ENCODE measurements around the gene GBGT1. TPM values are rescaled to one million over a fixed set of nuclear protein-coding genes. Genes with fewer than 3 reads are reported as not detected.
A peak's percentile ranks its signal among the peaks of the same experiment; 100 is the strongest.

The GBGT1 gene
- total RNA-seq, 1 experiment from 2014 or later: 1.8 TPM

- intact Hi-C loops (cut with micrococcal nuclease; ENCODE audit: unreplicated experiment): no loop called here
- BruUV-seq (replicated peaks): no TSS peak
- 0 out of 4 replicates have a peak, but pooled peaks of 1 of the 2 experiments have one; percentile 12 for TF ChIP-seq REST (IDR thresholded peaks at IDR 0.05; ENCODE audit: insufficient read depth in 1 of 2, low read depth in 2 of 2, low read length in 1 of 2)
- no peak for TF ChIP-seq POLR2AphosphoS5 (IDR thresholded peaks at IDR 0.05; ENCODE audit: low read depth, low read length)
- CTCF ChIA-PET: interaction anchor here (4.0 kb wide), 1 partner anchor 9 kb away, joined by 20 read pairs; no protein-coding TSS in a partner anchor
- ATAC-seq (peak; percentile 70), DNase-seq (ENCODE audit: low read depth, low spot score) (peak; percentile 73)
- Histone ChIP-seq H3K27me3 (ENCODE audit: control insufficient read depth, insufficient read depth, low read length) (no peaks in the 10 kb centered on the region), H3K4me1 (ENCODE audit: control insufficient read depth, insufficient read depth, low read length) (peaks cover 66% of the 10 kb centered on the region), H3K27ac (ENCODE audit: low read length) (peak overlapping the region; percentile 83), H3K9me3 (ENCODE audit: control insufficient read depth, insufficient read depth, low read depth, low read length) (no peaks in the 10 kb centered on the region), H3K4me3 (ENCODE audit: low read depth in 2 of 2, low read length in 2 of 2) (no peak overlapping the region), H3K36me3 (ENCODE audit: control insufficient read depth, insufficient read depth, low read length) (no peaks in the 10 kb centered on the region)
- in situ Hi-C loops (cut with HindIII; ENCODE audit: low pct_unique_long_range_greater_than_20kb, low sequenced_read_pairs): no loop called here
- POLR2A ChIA-PET: no interaction called here
Observed at GRCh38 chr9:133135146-133135745, 28.5 kb downstream of the GBGT1 start.

- peak overlapping the region in 1 of 2 experiments; percentile 13; a peak in 2 of 4 replicates for H3K4me3 ChIP-seq (ENCODE audit: low read depth in 2 of 2, low read length in 2 of 2)
- no TSS peak for BruUV-seq (replicated peaks)
- intact Hi-C loops (cut with micrococcal nuclease; ENCODE audit: unreplicated experiment): no loop called here
- no peak for TF ChIP-seq REST (IDR thresholded peaks at IDR 0.05; ENCODE audit: insufficient read depth in 1 of 2, low read depth in 2 of 2, low read length in 1 of 2)
- no peak for TF ChIP-seq SIN3A (IDR thresholded peaks at IDR 0.05; ENCODE audit: borderline replicate concordance, insufficient read depth, low read depth, low read length)
- no peak for TF ChIP-seq POLR2AphosphoS5 (IDR thresholded peaks at IDR 0.05; ENCODE audit: low read depth, low read length)
- TF ChIP-seq TCF7L2 (IDR thresholded peaks at IDR 0.05; ENCODE audit: low read depth, low read length): no peak
- no peak for TF ChIP-seq CTCF (IDR thresholded peaks at IDR 0.05)
- no peak; the same call in 1 of the 2 replicates for ATAC-seq
- no peaks in the 10 kb centered on the region for H3K36me3 ChIP-seq (ENCODE audit: control insufficient read depth, insufficient read depth, low read length)
- H3K9me3 ChIP-seq (ENCODE audit: control insufficient read depth, insufficient read depth, low read depth, low read length): no peaks in the 10 kb centered on the region
- H3K4me1 ChIP-seq (ENCODE audit: control insufficient read depth, insufficient read depth, low read length): peaks cover 63% of the 10 kb centered on the region
- H3K27me3 ChIP-seq (ENCODE audit: control insufficient read depth, insufficient read depth, low read length): no peaks in the 10 kb centered on the region
- CTCF ChIA-PET: interaction anchor here (4.0 kb wide), 1 partner anchor 10 kb away, joined by 20 read pairs; no protein-coding TSS in a partner anchor
- H3K27ac ChIP-seq (ENCODE audit: low read length): peak overlapping the region; percentile 83
- POLR2A ChIA-PET: no interaction called here
- no peak for DNase-seq (ENCODE audit: low read depth, low spot score)
- in situ Hi-C loops (cut with HindIII; ENCODE audit: low pct_unique_long_range_greater_than_20kb, low sequenced_read_pairs): no loop called here
Observed at GRCh38 chr9:133134388-133135145, 29.1 kb downstream of the GBGT1 start.

All from Panc1 (cell line).